Gastroesophageal sphincter (tissue), 3 donors: ENCODE data around the gene GCK.

Source experiments
- EP300 ChIP-seq: sonication (generic); formaldehyde crosslinking; IDR thresholded peaks from one replicate; pipeline ENCODE4 v1.6.1; 2017; ENCODE audit warnings: antibody characterized with exemption, mild to moderate bottlenecking
- POLR2A ChIP-seq, 2 donors: fragments of 450-650 bp; IDR thresholded peaks; one replicate each; pipeline ENCODE4 v1.6.1; 2017; ENCODE audit warnings: antibody characterized with exemption in 2 of 2, mild to moderate bottlenecking in 2 of 2, moderate library complexity in 1 of 2
- POLR2AphosphoS5 ChIP-seq: sonication (generic); formaldehyde crosslinking; IDR thresholded peaks from one replicate; pipeline ENCODE4 v1.6.1; 2017; ENCODE audit warnings: antibody characterized with exemption
- TF ChIP-seq, protein P1 (sequence below), 4 experiments: fragments of 200-600 bp in 2 of 4; fragments of 450-650 bp in 2 of 4; sonication (generic) in 1 of 4; IDR thresholded peaks; one replicate each; pipeline ENCODE4 v1.5.1; 2017 to 2019; ENCODE audit warnings: antibody characterized with exemption in 4 of 4, mild to moderate bottlenecking in 2 of 4, moderate library complexity in 2 of 4

DNA sequence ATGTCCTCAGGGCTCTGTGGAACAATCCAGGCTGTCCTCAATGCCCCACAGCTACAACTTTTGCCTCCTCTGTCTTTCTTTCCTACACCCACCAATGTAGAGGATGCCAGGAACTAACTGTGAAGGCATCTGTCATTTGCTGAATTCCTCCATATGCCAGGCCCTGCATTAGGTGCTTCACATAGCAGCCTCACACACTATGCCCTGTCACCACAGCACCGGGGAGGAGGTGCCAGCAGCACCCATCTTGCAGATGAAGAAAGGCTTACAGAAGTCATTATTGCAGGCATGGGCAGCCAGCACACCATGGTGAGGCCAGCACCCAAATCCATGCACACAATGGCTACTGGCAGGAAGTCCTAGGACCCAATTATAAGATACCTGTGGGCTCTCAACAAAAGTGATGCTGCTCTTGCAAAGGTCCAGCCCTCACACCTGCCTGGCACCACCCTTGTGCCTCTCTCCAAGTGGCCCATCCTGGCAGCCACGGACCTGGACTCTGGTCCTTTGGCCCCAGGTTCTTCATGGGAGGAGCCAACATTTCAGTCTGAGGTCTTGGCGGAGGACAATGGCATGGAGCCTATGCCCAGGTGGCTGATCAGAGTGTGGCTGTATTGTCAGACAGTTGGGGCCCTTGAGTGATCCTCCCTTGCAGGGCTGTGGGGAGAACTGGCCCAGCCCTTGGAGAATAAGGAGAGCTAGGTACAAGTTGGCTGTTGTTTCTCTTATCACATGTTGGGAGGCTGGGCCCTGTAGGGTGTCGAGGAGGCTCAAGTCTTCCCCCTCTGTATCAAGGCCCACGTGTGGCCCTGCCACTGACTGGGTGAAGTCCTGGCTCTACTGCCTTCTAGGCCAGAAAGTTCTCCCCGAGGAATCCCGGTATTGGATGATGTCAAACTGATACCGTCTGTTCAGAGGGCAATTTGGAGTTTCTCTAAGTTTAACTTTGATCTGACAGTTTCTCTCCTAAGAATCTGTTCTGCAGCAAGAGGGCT is 33.8 kb downstream of the GCK start:
- TF ChIP-seq, protein P1, sequence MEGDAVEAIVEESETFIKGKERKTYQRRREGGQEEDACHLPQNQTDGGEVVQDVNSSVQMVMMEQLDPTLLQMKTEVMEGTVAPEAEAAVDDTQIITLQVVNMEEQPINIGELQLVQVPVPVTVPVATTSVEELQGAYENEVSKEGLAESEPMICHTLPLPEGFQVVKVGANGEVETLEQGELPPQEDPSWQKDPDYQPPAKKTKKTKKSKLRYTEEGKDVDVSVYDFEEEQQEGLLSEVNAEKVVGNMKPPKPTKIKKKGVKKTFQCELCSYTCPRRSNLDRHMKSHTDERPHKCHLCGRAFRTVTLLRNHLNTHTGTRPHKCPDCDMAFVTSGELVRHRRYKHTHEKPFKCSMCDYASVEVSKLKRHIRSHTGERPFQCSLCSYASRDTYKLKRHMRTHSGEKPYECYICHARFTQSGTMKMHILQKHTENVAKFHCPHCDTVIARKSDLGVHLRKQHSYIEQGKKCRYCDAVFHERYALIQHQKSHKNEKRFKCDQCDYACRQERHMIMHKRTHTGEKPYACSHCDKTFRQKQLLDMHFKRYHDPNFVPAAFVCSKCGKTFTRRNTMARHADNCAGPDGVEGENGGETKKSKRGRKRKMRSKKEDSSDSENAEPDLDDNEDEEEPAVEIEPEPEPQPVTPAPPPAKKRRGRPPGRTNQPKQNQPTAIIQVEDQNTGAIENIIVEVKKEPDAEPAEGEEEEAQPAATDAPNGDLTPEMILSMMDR (IDR thresholded peaks at IDR 0.05): no peak
- no peak for TF ChIP-seq POLR2A (IDR thresholded peaks at IDR 0.05)
- TF ChIP-seq EP300: no peak
- no peak for TF ChIP-seq POLR2AphosphoS5
